HG03575 (cell line): ENCODE data around the gene BDNF.
"Not testable (repeated sequence)": the region's sequence is repeated elsewhere in the genome, so short reads cannot be mapped to it uniquely, and the experiment has no call there.

ENCODE experiments used
- ATAC-seq: cut with Tn5 transposase; IDR thresholded peaks from one replicate; pipeline ENCODE4 v1.9.1; 2021; ENCODE audit not compliant: unreplicated experiment, insufficient number of reproducible peaks, low FRiP score; ENCODE audit errors: extremely low read depth

BDNF gene

GRCh38 chr11:27678242-27678641 lies 22.0 kb downstream of the BDNF start:
- ATAC-seq, result no peak

DNA sequence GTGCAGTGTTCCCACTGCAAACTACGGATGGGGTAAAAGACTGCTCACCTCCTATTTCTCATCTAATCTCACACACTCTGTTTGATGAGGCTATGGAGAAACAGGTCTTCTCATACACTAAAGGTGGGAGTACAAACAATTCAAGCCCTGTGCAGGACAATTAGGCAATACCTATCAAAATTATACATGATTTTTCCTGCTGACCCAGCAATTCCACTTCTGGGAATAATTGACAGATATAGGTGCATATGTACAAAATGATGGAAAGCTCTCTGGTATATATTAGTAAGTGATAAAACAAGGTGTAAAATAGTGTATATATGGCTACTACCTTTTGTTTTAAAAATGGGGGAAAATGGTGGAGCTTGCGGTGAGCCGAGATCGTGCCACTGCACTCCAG lies 23.1 kb downstream of the BDNF start:
- no peak for ATAC-seq

- ATAC-seq, result no peak
Measured at GRCh38 chr11:27673979-27674663, 26.1 kb downstream of the BDNF start.

GRCh38 chr11:27672836-27673464 lies 27.3 kb downstream of the BDNF start:
- no peak for ATAC-seq

DNA sequence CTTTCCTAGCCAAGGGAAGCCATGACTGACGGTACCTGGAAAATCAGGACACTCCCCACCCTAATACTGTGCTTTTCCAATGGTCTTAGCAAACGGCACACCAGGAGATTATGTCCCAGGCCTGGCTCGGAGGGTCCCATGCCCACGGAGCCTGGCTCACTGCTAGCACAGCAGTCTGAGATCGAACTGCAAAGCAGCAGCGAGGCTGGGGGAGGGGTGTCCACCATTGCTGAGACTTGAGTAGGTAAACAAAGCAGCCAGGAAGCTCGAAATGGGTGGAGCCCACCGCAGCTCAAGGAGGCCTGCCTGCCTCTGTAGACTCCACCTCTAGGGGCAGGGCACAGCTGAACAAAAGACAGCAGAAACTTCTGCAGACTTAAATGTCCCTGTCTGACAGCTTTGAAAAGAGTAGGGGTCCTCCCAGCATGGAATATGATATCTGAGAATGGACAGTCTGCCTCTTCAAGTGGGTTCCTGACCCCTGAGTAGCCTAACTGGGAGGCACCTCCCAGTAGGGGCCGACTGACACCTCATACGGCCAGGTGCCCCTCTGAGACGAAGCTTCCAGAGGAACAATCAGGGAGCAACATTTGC lies 34.6 kb downstream of the BDNF start:
- not testable (repeated sequence) for ATAC-seq

GRCh38 chr11:27663326-27663725 lies 36.9 kb downstream of the BDNF start:
- ATAC-seq, result no peak

DNA sequence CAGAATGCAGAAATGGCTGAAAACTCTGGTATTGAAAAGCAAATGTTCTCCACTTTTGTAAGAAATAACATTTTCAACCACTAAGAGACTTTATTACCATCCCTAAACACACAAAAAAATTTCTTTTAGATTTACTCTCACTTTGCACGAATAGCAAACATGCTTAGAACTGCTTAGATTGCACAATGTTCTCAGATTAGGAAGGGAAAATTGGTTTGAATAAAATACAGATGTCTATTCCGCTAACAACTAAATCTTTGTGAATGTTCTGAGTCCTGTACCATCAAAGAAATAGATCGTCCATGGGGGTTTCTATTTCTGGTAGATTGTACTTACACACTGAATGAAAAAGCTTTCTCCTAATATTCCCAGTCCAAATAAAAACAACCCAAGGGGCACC lies 40.1 kb downstream of the BDNF start:
- no peak for ATAC-seq

DNA sequence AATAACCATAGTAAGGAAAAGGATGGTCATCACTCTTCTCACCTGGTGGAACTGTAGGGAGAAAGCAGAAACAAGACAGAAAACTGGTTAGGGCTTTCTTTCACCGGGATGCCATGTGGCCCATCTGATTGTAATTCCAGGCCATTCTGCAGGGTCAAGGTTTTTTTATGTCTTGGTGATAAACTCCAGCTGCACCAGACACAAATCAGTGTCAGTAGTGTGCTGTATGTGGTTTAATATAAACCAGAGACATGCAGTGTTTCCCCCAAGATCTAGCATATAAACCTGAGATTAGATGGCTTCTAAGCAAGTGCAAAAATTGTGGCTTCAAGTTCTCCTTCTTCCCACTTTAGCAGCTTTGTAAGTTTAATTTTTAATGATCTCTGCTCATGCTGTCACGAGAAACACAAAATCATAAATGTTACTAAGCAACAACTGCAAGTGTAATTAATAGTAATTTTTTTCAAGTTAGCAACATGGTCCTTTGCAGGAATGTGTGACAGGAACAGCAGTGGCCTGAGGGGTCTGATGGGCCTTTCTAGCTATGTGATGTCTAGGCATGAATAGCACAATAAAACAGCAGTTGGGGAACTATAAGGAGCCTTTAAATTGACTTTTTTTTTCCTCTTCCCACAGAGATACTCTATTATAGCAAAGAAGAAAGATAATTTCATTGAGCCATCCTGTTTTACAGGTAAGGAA lies 41.6 kb downstream of the BDNF start:
- ATAC-seq, result no peak

DNA sequence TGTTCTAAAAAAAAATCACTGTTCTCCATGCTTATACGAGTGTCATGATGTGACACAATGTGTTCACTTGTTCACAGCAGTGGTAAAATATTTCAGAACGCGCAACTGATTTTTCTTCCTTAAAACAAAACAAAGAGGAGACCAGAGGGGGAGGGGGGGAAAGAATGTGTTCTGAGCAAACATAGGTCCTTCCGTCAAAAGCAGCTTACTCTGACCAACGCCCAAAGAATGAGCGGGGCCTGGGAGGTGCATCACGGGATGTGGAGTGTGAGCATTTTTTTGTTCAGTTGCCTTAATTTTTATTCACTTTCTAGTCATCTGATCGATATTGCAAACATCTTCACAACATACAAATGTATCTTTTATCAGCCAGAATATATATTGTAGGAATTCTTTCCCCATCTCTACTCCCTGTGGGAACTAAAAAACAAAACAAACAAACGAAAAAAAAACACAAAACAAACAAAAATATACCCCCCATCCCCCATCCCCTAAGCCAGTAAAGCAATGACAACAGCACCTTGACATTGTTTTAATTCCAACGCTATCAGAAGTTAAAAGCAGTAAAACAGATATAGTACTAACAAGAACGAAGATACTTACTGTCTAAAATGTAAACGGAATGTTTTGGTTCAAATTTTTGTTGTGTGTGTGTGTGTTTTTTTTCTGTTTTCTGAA lies 43.3 kb downstream of the BDNF start:
- no peak for ATAC-seq

- no peak for ATAC-seq
Measured at GRCh38 chr11:27656320-27656719, 43.9 kb downstream of the BDNF start.

- ATAC-seq, result no peak
Measured at GRCh38 chr11:27653990-27654758, 46.1 kb downstream of the BDNF start.

DNA sequence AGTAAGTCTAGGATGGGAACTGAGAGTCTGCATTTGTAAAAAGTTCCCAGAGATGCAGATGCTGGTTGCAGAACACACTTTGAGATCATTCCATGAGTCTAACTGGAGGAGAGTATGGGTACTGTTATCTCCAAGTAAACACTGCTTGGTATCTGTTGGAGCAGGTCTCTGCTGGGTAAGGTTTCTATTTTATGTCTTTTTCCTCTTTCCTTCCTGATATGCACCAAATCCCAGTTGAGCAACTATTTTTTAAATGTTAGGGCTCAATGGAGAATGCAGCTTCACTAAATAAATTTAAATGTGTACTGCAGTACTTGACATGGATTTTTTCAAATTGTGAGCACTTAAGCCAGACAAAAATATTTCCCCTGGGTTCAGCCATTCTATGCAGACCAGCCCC lies 48.5 kb downstream of the BDNF start:
- ATAC-seq, result no peak

GRCh38 chr11:27650988-27651387 lies 49.3 kb downstream of the BDNF start:
- no peak for ATAC-seq

DNA sequence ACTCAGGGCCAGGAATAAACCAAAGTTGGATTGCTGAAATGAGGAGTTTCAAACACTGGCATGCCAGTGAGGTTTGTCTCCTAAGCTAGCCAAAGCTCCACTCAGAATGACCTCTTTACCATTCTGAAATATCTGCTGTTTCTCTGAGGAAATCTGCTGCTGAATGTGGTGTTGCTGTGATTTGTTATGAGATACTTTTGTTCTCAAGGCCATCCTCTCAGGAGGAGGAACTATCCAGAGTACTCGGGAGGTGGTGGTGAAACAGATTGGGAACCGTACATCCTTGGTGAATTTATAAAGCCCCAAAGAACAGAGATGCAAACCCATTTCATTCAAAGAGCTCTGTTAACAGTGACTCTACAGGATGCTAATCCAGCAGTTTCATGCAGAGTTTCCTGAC lies 50.5 kb downstream of the BDNF start:
- ATAC-seq, result no peak

- no peak for ATAC-seq
Measured at GRCh38 chr11:27648840-27649239, 51.4 kb downstream of the BDNF start.

DNA sequence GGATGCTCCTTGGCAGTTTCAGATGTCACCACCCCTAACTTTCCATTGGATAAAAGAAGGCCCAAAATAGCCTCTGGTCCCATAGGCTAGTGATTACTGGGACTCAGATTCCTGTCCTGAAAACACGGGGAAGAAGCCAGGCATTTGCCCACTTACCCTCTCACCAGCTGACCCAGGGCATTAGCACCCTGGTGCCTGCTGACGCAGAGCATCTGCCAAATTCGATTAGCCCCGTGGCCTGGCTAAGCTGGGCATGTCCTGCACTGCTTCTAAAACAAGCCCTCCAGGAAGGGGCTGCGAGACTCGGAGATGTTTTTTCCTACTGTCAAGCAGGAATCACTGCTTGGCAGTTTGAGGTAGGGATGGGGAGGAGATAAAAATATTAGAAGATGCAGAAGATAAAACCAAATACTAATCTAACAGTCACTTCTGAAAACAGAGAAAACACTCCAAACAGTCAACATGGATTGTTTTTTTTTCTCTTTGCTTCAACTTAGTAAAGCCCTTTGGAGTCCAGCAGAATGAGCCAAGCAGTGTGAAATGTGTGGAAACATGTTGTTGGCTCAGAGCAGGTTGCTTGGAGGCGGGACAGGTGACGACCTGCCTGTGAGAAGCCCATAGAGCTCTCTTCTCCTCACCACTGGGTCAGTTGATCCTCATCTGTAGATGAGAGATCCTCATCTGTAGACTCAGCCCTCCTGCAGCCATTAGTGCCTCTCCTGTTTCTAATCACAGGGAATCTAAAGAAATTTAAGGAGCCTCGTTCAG lies 54.0 kb downstream of the BDNF start:
- no peak for ATAC-seq

GRCh38 chr11:27642954-27643353 lies 57.3 kb downstream of the BDNF start:
- no peak for ATAC-seq

GRCh38 chr11:27640954-27641353 lies 59.3 kb downstream of the BDNF start:
- ATAC-seq, result no peak
